LNCaP clone FGC (cell line): ENCODE measurements around the gene PRR16.

Experiments used
- DNase-seq: peaks from one replicate; pipeline ENCODE4 v3.0.0-alpha.2; 2011; ENCODE audit warnings: low read depth
- H3K4me3 ChIP-seq: 2 replicates; pipeline ENCODE4 v1.5.1; 2011; ENCODE audit warnings: mild to moderate bottlenecking, low read depth, low read length, control low read depth
- TF ChIP-seq, protein P1 (sequence below): IDR thresholded peaks from 2 replicates; pipeline ENCODE4 v1.5.1; 2012; ENCODE audit warnings: mild to moderate bottlenecking; ENCODE audit not compliant: control insufficient read depth, insufficient read depth; ENCODE audit errors: extremely low read depth

The PRR16 gene

DNA sequence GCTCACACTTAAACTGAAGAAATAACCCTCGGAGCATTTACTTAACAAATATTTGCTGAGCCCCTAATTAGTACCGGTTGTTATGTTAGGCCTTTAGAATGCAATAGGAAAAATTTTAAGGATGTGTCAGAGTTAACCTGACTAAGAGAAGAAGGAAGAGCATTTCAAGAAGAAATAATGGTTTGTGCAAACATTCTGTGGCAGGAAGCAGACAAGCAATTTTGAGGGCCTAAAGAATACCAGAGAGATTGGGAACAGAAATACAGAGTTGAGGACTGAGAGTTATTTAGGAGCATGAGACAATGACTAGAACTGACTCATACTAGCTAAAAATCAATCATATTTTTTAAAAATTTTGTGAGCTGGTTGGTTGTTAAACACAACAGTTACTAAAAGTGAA lies 218.8 kb downstream of the PRR16 start:
- DNase-seq, result no peak
- H3K4me3 ChIP-seq, result no peak overlapping the region
- TF ChIP-seq, protein P1, sequence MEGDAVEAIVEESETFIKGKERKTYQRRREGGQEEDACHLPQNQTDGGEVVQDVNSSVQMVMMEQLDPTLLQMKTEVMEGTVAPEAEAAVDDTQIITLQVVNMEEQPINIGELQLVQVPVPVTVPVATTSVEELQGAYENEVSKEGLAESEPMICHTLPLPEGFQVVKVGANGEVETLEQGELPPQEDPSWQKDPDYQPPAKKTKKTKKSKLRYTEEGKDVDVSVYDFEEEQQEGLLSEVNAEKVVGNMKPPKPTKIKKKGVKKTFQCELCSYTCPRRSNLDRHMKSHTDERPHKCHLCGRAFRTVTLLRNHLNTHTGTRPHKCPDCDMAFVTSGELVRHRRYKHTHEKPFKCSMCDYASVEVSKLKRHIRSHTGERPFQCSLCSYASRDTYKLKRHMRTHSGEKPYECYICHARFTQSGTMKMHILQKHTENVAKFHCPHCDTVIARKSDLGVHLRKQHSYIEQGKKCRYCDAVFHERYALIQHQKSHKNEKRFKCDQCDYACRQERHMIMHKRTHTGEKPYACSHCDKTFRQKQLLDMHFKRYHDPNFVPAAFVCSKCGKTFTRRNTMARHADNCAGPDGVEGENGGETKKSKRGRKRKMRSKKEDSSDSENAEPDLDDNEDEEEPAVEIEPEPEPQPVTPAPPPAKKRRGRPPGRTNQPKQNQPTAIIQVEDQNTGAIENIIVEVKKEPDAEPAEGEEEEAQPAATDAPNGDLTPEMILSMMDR, result no peak

- DNase-seq, result no peak
- no peak overlapping the region for H3K4me3 ChIP-seq
- TF ChIP-seq, protein P1, result no peak
Observed at GRCh38 chr5:120683580-120683979, 219.5 kb downstream of the PRR16 start.

GRCh38 chr5:120684213-120684612 lies 220.1 kb downstream of the PRR16 start:
- DNase-seq, result no peak
- TF ChIP-seq, protein P1, result no peak
- H3K4me3 ChIP-seq, result no peak overlapping the region

- DNase-seq, result no peak
- TF ChIP-seq, protein P1, result no peak
- H3K4me3 ChIP-seq, result no peak overlapping the region
Observed at GRCh38 chr5:120684749-120685415, 220.8 kb downstream of the PRR16 start.

- TF ChIP-seq, protein P1, result no peak
- H3K4me3 ChIP-seq, result no peak overlapping the region
- DNase-seq, result no peak
Observed at GRCh38 chr5:120690621-120691407, 226.7 kb downstream of the PRR16 start.

- DNase-seq, result no peak
- no peak overlapping the region for H3K4me3 ChIP-seq
- TF ChIP-seq, protein P1, result no peak
Observed at GRCh38 chr5:120692325-120692724, 228.2 kb downstream of the PRR16 start.
